Spleen (tissue), 7 donors: ENCODE results near the gene AK9.

Source experiments
- CTCF ChIP-seq, 11 experiments: fragments of 200-600 bp in 7 of 11; fragments of 450-650 bp in 4 of 11; sonication (generic) in 4 of 11; IDR thresholded peaks in 8 of 11; conservative IDR thresholded peaks in 3 of 11; 1 replicate in 7 of 11; 2 replicates in 4 of 11; pipeline versions ENCODE4 v1.4.0 to v1.8.0; 2016 to 2021; ENCODE audit warnings: antibody characterized with exemption in 11 of 11, inconsistent platforms in 4 of 11, mild to moderate bottlenecking in 1 of 11
- POLR2A ChIP-seq, 3 donors: fragments of 450-650 bp; IDR thresholded peaks; one replicate each; pipeline ENCODE4 v1.5.1; 2017; ENCODE audit warnings: antibody characterized with exemption in 3 of 3, mild to moderate bottlenecking in 1 of 3
- POLR2AphosphoS5 ChIP-seq, 3 donors: sonication (generic); formaldehyde crosslinking; IDR thresholded peaks; one replicate each; pipeline ENCODE4 v1.5.1; 2017; ENCODE audit warnings: antibody characterized with exemption in 3 of 3
- donor health status: DM: no; HTN: no; CAD: no; lungs with moderate emphysema.
- donor health status: DM: no; HTN: no; CAD: no.
- donor health status: DM: no; HTN: no; CAD: no.

DNA sequence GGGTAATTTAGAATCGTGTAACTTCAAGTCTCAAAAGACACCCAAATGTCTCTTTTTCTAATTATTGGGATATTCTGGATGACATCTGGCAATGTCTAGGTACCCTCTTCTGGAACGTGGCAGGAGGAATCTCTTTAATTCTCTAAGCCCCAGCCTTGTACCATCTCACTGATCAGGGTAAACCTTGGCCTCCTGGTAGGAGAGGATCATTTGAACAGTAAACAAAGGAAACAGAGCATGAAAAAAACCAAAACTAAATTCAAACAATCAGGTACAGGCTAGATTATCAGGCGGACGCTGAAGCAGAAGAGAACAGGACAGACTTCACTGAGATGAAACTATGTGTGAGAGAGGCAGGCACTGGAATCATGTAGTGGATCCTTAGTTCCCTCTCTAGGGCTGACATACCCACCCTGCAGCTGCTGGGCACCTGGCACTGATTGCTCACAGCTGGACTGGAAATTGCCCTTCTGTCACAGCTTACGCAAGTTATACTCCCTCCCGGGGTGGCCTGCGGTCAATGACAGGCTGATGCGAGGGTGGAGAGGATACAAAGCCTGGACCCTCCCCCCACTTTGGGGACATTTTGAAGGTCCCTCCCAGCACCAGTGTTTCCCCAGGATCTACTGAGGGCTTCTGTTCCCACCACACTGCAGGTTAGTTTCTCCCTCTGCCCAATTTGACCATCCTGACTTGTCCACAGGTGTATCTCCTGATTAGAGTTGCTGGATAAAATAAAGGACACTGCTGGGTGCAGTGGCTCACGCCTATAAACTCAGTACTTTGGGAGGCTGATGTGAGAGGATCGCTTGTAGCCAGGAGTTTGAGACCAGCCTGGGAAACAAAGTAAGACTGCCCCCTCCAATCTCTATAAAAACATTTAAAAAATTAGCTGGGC lies 187.4 kb downstream of the AK9 start:
- no peak for TF ChIP-seq CTCF (IDR thresholded peaks at IDR 0.05 in 8 of 11, conservative IDR thresholded peaks at IDR 0.05 in 3 of 11)
- TF ChIP-seq POLR2AphosphoS5 (IDR thresholded peaks at IDR 0.05): no peak
- TF ChIP-seq POLR2A (IDR thresholded peaks at IDR 0.05): no peak
